Fibroblast of skin of right biceps (primary cell): ENCODE data around the gene CSRP1.
"Not testable (repeated sequence)": the region's sequence is repeated elsewhere in the genome, so short reads cannot be mapped to it uniquely, and the experiment has no call there.

Experiments used
- DNase-seq: peaks from one replicate; pipeline ENCODE4 v3.0.0-alpha.2; 2013

CSRP1 gene

DNA sequence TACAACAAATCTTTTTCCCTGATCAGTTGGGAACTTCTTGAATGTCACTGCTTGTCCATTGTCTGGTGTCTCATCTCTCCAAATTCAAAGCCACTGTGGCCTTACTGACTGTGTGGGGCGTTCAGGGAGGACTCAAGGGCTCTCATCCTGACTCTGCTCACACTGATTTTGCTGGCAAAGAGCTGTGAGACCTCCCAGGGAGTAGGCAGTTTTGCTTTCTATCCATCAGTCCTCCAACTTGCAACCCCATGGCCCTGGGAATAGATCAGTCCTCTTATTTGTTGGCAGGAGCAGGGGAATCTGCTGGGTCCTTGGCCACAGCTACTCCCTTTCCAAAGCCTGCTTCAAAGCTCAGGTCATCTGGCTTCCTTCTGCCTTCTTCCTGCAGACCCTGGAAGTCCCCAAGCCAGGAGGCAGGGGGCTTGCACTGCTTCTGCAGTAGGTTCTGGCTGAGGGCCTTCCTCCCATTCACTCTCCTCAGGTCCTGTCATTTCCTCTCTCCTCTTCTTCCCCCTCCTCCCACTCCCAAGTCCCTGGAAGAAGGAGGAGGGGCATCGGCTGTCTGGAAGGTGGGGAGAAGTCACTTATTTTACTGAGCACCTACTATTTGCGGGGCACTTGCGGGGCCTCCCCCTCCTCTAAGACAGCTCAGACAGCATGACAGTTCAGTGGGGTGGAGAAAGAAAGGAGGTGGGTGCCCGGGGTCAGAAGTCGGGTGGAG is 31.1 kb upstream of the CSRP1 start:
- DNase-seq = peak; percentile 76

DNA sequence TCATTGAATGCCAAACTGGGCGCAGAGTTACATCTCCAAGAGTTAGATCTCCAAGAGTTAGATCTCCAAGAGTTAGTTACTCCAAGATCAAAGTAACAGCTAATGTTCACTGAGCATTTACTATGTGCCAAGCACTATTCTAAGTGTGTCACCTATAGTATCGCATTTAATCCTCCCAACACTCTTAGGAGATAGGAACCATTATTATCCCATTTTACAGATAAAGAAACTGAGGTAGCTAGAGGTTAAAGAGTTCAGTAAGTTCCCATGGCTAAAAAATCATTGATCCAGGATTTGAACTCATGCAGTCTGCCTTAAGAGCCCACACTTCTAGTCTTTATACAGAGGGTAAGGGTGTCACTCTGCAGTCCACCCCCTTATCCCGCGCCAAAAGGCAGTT is 30.5 kb upstream of the CSRP1 start:
- DNase-seq = no peak

DNA sequence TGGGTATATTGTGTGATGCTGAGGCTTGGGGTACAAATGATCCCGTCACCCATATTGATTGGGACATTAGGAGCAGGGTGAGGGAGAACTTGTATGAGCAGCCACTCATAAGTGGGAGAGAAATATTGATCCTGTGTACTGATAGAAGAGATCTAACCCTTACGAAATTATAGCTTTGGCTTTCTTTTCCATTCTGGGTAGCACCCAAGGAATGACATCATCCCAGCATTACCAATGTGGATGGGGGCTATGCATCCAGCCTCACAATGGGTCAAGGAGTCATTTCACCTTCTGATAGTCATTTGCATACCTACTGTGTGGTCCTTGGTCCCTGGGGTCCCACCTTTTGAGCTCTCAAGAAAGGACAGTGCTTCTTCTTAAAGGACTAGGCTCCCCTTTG is 30.1 kb upstream of the CSRP1 start:
- no peak for DNase-seq

DNA sequence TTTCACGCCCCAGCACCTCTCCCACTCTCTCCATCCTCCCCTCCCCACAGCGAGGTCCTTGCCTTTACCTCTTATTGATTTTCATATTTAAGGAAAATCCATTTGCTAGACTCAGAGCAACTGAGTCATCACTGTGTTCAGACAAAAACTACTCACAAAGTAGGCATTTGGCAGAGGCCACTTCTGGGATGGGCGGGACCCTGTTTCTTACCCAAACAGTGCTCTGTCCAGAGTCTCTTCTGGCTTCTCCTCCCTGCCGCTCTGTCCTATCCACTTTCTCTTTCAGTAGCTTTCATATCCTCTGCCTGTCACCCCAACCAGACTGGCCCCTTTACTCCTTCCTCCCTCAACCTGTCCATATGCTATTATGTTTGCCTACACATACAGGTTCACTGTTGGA is 29.6 kb upstream of the CSRP1 start:
- peak; percentile 89 for DNase-seq

DNA sequence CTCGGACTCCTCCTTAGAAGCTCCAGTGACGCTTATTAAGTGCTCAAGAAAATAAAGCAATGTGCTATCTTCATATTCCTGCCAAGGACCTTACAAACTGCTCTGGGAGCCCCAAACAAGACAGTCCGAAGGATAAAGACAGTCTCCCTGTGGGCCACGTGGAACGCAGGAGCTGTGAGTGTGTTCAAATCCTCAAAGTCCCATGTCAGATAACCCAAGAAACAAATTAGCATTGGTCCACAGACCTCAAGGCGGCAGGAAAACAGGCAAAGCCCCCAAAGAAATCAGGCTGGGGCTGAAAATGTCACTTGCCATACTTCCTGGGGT is 29.0 kb upstream of the CSRP1 start:
- no peak for DNase-seq

DNA sequence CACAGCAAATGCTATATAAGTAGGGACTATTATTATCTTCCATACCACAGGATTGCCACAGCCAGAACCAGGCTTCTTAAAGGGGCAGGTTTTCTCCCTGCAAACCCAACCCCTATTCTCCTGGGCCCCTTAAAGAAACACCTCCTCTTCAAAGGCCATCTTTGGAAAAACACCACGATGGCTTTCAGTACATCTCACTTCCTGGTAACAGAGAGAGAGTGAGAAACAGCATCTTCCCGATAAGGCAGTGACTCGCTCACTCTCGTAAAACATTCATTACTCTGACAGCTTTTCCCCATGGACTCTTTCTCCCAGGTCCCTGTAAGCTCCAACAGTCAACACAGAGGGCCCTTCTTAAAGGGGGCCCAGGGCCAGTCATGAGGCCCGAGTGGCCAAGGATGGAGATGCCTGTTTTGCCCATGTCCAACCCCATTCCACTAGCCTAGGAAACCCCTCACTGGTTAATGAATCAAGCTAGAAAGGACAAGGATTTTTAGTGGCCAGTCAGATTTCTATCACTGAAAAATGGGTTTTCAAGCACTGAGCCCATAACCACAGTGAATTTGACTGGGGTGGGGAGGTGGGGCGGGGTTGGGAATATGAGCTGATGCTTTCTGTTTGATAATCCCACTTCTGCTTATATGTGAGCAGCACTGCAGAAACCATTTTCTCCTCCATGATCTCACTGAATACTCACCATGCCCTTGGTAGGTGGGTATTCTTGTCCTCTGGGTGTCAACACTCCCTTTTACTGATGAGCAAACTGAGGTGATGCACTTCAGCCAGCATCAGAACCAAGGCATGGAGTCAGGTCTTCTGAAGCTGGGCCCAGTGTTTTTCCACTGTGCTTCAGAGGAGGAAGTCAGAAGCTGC is 28.4 kb upstream of the CSRP1 start:
- peak; percentile 83 for DNase-seq

DNA sequence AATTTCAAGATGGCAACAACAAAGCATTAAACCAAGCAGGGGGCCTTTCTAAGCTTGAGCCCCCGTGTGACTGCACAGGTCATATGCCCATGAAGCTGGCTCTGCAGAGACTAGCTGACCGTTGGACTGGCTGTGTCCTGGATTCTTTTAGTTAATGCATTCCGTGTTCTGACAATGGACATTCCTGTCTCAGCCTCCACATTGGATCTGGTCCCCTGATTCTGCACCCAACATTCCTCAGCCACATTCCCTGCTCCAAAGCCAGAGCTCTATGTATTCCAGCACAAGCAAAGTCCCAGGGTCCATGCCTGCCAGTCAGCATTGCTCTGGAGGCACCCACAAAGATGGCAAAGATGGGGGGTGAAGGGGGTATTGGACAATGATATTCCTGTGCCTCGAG is 26.9 kb upstream of the CSRP1 start:
- DNase-seq = no peak

DNA sequence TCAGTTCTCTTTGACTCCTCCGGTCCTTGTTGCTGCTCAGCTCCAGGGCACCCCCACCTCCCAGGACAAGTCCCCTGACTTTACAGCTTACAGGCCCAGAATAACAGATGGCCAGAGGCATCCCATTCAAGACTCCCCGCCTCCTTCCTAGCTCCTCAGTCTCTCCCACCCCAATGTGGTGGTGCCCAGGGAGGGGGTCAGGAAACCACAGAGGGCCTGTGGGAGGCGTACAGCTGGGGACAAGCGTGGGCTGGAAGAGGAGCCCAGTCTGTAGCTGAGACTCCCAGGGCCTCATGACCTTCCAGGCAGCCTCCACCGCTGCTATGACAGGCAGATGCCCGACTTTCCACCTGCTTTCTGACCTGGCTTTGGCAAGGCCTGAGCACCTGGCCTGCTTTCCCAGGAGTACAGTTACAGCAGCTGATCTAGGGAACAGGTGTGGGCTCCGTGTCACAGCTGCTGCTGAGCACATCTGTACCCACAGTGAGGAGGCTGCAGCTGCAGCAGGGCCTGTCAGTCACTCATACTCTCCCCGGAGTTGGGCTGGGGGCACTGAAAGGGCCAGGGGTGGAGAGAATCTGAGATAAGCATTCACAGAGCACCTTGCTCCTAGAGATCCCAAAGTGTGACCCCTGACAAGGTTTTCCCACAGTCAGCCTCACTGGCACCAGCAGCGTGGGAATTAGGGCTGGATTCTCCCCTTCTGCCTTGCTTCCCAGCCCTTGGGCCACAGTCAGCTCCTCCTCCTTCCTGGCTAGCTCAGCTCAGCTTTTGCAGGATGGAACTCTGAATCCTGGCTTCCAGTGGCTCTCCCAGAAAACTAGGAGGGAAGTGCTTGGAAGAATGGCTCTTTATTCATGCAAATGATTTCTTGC is 24.9 kb upstream of the CSRP1 start:
- no peak for DNase-seq

DNA sequence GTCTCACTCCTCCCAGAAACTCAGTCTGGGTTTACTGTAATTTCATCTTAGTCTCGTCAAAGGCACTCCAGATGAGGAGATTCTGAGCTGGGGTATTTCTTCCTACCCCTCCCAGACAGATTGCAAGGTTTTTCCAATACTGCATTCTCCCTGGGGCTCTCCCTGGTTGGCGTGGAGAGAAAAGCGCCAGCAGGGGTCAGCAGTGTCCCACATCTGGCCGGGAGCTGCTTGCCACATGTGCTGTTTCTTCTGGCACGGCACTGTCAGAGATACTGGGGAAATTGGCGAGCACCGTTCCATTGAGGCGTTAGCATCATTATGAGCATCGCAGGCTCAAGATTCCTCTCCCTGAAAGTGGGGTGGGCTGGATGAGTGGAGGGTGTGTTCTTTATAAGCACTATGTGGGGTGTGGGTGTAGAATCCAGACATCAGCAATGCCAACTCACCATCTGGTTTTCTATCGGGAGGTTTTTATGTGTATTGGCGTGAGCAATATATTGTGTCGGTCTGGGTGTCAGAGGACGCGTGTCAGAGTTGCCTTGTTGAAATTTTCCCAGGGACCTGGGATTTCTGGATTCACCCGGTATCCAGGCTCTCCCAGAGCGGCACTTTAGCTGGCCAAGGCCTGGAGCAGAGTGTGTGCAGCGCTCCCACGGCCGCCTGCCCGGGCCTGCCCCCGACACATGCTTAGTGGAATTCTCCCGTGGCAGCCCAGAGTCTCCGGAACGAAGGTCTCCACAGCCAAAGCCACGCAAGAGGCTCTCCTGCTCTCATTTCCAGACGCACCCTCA is 24.0 kb upstream of the CSRP1 start:
- peak; percentile 88 for DNase-seq

DNA sequence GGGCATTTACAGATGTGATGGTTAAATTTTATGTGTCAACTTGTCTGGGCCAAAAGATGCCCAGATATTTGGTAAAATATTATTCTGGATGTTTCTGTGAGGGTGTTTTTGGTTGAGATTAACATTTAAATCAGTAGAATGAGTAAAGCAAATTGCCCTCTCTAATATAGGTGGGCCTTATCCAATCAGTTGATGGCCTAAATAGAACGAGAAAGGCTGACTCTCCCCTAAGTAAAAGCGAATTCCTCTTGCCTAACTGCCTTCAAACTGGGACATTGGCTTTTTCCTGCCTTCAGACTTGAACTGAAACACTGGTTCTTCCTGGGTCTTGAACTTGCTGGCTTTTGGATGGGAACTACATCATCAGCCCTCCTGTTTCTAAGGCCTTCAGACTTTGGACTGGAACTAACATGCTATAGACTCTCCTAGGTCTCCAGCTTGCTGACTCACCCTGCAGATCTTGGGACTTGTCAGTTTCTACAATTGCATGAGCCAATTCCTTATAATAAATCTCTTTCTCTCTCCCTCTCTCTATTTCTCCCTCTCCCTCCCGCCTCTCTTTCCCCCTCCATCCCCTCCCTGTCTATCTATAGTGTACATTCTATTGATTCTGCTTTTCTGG is 21.8 kb upstream of the CSRP1 start:
- peak; percentile 74 for DNase-seq

DNA sequence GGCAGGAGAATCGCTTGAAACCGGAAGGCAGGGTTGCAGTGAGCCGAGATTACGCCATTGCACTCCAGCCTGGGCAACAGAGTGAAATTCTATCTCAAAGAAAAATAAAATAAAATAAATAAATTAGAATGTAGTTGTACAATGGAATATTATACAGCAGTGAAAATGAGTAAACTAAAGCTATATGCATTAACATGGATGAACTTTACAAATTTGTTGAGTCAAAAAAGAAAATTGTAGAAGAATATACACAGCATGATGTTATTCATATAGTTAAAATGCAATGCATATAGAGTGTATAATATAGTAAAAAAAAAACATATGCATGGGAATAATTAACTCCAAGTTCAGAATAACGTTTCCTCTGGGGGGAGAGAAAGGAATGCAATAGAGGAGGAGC is 21.0 kb upstream of the CSRP1 start:
- no peak for DNase-seq

DNA sequence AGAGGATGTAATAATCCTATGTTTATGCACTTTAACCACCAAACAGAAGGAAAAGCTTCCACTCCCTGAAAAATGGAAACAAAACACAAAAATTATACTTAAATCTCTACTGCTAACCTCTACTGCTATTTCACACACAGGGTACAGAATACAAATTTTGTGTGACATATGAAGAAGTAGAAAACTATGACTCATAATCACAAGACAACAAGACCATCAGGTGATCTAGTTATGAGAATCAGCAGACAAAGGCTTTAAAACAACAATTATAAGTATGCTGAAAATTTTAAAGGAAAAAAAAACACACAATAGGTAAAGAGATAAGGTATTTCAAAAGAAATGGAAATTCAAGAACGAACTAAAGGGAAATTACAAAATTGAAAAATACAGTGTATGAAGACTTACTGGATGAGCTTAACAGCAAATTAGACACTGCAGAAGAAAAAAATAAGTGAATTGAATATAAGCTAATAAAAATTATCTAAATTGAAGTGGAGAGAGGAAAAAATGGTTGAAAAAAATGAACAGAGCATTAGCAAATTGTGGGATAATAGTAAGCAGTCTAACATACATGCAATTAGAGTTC is 18.4 kb upstream of the CSRP1 start:
- no peak for DNase-seq

DNA sequence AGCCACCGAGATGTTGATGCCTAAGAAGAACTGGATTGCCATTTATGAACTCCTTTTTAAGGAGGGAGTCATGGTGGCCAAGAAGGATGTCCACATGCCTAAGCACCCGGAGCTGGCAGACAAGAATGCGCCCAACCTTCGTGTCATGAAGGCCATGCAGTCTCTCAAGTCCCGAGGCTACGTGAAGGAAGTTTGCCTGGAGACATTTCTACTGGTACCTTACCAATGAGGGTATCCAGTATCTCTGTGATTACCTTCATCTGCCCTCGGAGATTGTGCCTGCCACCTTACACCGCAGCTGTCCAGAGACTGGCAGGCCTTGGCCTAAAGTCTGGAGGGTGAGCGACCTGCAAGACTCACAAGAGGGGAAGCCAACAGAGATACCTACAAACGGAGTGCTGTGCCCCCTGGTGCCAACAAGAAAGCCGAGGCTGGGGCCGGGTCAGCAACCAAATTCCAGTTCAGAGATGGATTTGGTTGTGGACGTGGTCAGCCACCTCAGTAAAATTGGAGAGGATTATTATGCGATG is 13.2 kb upstream of the CSRP1 start:
- not testable (repeated sequence) for DNase-seq

DNA sequence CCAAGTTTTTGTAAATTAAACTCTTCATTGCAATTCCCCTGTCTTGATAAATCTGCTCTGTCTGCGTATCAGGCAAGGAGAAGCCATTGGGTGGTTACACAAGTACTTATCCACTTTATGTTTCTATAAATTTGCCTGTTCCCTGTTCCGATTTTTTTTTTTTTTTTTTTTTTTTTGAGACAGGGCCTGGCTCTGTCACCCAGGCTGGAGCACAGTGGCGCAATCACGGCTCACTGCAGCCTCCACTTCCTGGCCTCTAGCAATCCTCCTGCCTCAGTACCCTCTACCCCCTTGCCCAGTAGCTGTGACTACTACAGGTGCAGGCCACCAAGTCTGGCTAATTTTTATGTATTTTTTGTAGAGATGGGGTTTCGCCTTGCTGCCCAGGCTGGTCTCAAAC is 11.1 kb upstream of the CSRP1 start:
- no peak for DNase-seq

DNA sequence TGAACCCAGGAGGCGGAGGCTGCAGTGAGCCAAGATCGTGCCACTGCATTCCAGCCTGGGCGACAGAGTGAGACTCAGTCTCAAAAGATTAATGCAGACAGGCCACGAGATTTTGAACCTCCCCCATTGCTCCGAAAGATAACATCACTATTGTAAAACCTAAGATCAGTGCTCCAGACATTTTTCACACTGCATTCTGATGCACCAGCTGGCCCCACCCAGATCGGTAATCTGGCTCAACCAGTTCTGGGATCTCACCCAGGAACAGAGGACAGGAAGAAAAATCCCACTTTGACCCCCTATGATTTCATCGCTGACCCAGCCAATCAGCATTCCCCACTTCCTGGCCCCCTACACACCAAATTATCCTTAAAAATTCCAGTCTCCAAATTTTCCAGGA is 10.7 kb upstream of the CSRP1 start:
- peak; percentile 46 for DNase-seq

DNA sequence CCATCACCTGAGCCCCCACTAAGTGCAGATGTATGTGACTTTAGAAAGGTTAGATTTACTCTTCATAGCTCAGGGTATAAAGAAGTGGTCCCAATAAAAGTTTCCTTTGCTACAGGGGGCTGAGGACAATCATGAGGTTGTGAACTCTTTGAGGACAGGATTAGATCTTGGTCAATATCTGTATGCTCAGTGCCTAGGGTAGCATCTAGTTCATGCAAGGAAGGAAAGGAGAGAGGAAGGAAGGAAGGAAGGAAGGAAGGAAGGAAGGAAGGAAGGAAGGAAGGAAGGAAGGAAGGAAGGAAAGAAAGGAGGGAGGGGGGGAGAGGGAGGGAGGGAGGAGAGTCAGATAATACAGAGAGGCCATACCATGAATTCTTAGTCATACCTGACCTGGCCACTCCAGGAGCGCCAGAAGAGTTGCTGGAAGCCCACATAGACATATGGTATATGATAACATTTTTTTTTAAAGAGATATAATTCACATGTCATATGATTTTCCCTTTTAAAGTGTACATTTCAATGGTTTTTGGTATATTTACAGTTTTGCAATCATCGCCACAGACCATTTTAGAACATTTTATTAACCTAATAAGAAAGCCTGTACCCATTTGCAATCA is 9.7 kb upstream of the CSRP1 start:
- no peak for DNase-seq

DNA sequence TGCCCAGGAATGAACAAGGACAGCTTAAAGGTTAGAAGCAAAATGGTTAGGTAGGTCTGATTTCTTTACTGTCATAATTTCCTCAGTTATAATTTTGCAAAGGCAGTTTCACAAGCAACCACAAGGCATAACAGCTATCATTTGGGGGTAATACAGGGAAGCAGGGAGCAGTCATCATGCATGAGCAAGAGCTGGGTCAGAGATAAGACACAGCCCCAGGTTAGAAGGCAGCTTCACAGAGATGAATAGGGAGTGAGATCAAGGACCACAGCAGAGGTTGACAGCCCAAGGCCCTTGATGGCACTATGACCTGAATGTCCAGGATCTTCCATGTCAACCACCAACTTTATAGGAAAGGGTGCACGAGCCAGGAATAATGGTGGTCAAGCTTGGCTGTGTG is 9.0 kb upstream of the CSRP1 start:
- DNase-seq = no peak

DNA sequence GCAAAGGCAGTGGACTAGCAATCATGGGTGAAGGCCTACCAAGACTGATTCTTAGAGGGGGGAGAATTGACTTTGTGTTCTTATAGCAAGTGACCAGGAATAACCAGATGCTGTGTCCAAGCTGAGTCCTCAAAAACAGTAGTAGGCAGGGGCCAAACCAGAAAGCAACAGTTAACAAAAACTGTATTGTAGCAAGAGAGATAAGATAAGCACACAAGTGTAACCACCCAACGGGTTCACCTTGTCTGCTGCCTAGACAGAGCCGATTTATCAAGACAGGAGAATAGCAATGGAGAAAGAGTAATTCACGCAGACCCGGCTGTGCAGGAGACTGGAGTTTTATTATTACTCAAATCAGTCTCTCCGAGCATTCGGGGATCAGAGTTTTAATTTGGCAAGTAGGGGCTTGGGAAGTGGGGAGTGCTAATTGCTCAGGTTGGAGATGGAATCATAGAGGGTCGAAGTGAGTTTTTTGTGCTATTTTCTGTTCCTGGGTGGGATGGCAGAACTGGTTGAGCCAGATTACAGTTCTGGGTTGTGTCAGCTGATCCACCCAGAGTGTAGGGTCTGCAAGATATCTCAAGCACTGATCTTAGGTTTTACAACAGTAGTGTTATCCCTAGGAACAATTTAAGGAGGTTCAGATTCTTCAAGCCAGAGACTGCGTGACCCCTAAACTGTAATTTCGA is 8.3 kb upstream of the CSRP1 start:
- DNase-seq = no peak

DNA sequence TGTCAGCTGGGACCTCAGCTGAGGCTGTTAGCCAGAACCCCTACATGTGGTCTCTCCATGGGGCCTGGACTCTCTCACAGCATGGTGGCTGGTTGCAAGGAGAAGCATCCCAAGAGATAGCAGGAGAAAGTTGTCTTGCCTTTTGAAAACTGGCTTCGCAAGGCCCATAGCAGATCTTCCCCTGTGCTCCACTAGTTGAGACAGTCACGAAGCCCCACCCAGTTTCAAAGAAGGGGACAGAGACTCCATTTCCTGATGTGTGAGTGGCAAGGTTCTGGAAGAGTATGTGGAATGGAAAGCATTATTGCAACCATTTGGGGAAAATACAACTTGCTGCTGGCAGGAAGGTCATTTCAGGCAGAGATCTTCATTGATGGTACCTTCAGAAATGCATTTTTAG is 7.5 kb upstream of the CSRP1 start:
- no peak for DNase-seq

DNA sequence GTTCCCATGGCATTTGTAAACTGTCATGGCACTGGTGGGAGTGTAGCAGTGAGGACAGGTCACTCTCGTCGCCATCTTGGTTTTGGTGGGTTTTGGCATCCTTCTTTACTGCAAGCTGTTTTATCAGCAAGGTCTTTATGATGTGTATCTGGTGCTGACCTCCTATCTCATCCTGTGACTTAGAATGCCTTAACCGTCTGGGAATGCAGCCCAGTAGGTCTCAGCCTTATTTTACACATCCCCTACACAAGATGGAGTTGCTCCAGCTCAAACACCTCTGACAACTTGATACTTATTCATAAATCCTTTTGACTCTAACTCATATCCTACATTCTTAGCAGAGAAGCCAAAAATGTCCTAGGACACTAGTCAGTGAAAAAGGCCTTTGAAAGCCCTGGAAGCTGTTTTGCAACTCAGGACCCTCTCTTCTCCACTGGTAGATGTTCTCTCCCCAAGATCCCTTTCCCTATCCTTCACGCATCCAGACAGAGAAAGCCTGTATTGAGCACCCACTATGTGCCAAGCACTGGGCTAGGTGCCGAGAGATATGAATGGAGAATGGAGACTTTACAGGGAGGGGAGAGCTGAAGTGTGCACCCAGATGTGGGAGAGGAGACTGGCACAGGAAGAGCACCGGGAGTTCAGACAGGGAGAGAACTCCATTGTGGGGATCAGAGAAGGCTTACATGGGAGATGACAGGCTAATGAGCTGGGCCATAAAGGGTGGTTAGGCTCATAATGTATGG is 6.7 kb upstream of the CSRP1 start:
- DNase-seq = peak; percentile 54
